Osteocyte (in vitro differentiated cells): ENCODE data around the gene NDUFB6. TPM values are rescaled to one million over a fixed set of nuclear protein-coding genes. Genes with fewer than 3 reads are reported as not detected.
"Not testable (repeated sequence)": the region's sequence is repeated elsewhere in the genome, so short reads cannot be mapped to it uniquely, and the experiment has no call there.

Experiments used
- DNase-seq: peaks from one replicate; pipeline ENCODE4 v3.0.0; 2021; ENCODE audit warnings: mixed read lengths; ENCODE audit not compliant: unreplicated experiment; ENCODE audit errors: extremely low spot score
- H3K27ac Mint-ChIP-seq: one replicate; pipeline ENCODE4 v1.8.0; 2021; ENCODE audit warnings: mild to moderate bottlenecking, mixed read lengths; ENCODE audit not compliant: unreplicated experiment
- H3K27me3 Mint-ChIP-seq: one replicate; pipeline ENCODE4 v1.8.0; 2021; ENCODE audit warnings: mixed read lengths; ENCODE audit not compliant: unreplicated experiment
- H3K36me3 Mint-ChIP-seq: one replicate; pipeline ENCODE4 v1.8.0; 2021; ENCODE audit warnings: mixed read lengths; ENCODE audit not compliant: unreplicated experiment
- H3K4me1 Mint-ChIP-seq: one replicate; pipeline ENCODE4 v1.8.0; 2021; ENCODE audit warnings: mixed read lengths; ENCODE audit not compliant: unreplicated experiment
- H3K4me3 Mint-ChIP-seq: one replicate; pipeline ENCODE4 v1.8.0; 2021; ENCODE audit warnings: mild to moderate bottlenecking, moderate library complexity, mixed read lengths; ENCODE audit not compliant: unreplicated experiment
- H3K9me3 Mint-ChIP-seq: one replicate; pipeline ENCODE4 v1.8.0; 2021; ENCODE audit warnings: mixed read lengths; ENCODE audit not compliant: unreplicated experiment
- total RNA-seq: library from RNA; stranded (reverse); gene quantifications from 2 replicates; pipeline ENCODE4 v1.2.1, GENCODE V29; 2021
- TF ChIP-seq, protein P1 (sequence below): fragments of 200-600 bp; sonication (generic); IDR thresholded peaks from 2 replicates; pipeline ENCODE4 v1.5.0; 2021; ENCODE audit warnings: antibody characterized with exemption, mild to moderate bottlenecking, moderate library complexity

The NDUFB6 gene
- total RNA-seq, 1 donor from 2014 or later: 47.6 TPM

DNA sequence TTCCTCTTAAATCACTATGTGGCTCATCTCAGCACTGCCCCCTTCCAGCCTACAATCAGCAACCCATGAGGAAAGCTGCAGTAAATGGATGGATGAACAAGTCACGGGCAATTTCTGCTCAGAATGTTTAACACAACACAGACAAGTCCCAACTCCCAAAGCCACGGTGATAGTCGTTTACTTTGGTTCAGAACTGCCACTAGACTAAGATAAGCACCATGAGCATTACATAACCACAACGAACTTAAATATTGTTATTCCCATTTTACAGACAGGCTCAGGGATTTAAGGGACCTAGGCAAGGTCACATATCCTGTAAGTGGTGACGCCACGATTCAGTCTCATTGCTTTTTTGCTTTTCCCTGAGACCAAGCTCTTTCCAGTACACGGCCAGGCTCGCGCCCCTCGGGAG, 22.8 kb downstream of the NDUFB6 start:
- Mint-ChIP-seq H3K27me3 (no peaks in the 10 kb centered on the region), H3K4me1 (peaks cover 33% of the 10 kb centered on the region), H3K36me3 (peaks cover 15% of the 10 kb centered on the region), H3K27ac (peak overlapping the region; percentile 82), H3K9me3 (no peaks in the 10 kb centered on the region), H3K4me3 (peak overlapping the region; percentile 92)
- TF ChIP-seq, protein P1, sequence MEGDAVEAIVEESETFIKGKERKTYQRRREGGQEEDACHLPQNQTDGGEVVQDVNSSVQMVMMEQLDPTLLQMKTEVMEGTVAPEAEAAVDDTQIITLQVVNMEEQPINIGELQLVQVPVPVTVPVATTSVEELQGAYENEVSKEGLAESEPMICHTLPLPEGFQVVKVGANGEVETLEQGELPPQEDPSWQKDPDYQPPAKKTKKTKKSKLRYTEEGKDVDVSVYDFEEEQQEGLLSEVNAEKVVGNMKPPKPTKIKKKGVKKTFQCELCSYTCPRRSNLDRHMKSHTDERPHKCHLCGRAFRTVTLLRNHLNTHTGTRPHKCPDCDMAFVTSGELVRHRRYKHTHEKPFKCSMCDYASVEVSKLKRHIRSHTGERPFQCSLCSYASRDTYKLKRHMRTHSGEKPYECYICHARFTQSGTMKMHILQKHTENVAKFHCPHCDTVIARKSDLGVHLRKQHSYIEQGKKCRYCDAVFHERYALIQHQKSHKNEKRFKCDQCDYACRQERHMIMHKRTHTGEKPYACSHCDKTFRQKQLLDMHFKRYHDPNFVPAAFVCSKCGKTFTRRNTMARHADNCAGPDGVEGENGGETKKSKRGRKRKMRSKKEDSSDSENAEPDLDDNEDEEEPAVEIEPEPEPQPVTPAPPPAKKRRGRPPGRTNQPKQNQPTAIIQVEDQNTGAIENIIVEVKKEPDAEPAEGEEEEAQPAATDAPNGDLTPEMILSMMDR: peak; percentile 25
- no peak for DNase-seq

DNA sequence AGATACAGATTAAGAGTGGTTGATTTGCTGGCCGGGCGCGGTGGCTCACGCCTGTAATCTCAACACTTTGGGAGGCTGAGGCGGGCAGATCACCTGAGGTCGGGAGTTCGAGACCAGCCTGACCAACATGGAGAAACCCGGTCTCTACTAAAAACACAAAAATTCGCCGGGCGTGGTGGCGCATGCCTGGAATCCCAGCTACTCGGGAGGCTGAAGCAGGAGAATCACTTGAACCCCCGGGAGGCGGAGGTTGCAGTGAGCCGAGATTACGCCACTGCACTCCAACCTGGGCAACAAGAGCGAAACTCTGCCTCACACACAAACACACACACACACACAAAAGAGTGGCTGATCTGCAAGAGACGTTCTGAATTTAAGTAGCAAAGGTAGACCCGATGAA, 24.7 kb downstream of the NDUFB6 start:
- H3K27me3 Mint-ChIP-seq, DNase-seq, H3K27ac Mint-ChIP-seq, H3K9me3 Mint-ChIP-seq, H3K4me3 Mint-ChIP-seq: not testable (repeated sequence)
- peaks cover 27% of the 10 kb centered on the region for H3K4me1 Mint-ChIP-seq
- H3K36me3 Mint-ChIP-seq: peaks cover 23% of the 10 kb centered on the region

DNA sequence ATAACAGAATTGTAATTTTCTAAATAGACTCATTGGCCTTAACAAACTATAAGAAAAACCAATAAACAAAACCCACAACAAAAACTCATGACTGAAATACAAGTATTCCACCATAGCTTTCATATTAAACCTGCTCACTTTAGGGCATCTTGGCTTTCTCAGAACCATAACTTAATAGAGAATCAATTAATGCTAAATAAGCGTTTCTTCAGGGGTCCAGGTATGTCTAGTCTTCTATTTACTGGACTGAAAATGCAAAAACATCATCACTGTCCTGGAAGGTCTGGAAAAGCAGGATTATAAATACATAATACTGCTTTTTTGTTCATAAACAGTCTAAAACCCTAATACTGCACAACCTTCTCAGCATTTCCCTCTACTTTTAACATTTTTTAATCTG, 27.1 kb downstream of the NDUFB6 start:
- Mint-ChIP-seq H3K4me3 (no peak overlapping the region), H3K27me3 (no peaks in the 10 kb centered on the region), H3K36me3 (peaks cover 41% of the 10 kb centered on the region), H3K27ac (no peak overlapping the region), H3K4me1 (peaks cover 25% of the 10 kb centered on the region), H3K9me3 (no peaks in the 10 kb centered on the region)
- TF ChIP-seq, protein P1: no peak
- DNase-seq: no peak

DNA sequence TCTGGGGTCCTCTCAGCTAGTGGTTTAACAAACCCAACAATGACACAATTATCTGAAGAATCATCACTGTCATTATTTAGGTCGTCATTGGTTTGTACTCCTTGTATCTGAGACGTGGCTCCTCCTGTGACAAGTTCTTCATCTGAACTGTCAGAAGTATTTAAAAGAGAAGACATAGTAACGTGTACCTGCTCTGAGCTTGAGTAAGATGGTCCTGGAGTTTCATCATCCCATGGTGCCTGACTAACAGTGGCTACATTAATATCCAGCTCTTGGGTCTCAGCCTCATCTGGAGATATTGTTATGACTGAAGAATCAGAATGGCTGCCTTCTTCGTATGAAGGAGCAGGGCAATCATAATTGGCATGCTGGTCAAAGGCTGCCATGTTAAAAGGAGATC, 29.9 kb downstream of the NDUFB6 start:
- DNase-seq: no peak
- H3K4me3 Mint-ChIP-seq: no peak overlapping the region
- peaks cover 8% of the 10 kb centered on the region for H3K4me1 Mint-ChIP-seq
- H3K27me3 Mint-ChIP-seq: no peaks in the 10 kb centered on the region
- TF ChIP-seq, protein P1: no peak
- H3K27ac Mint-ChIP-seq: no peak overlapping the region
- H3K9me3 Mint-ChIP-seq: no peaks in the 10 kb centered on the region
- H3K36me3 Mint-ChIP-seq: peaks cover 38% of the 10 kb centered on the region

DNA sequence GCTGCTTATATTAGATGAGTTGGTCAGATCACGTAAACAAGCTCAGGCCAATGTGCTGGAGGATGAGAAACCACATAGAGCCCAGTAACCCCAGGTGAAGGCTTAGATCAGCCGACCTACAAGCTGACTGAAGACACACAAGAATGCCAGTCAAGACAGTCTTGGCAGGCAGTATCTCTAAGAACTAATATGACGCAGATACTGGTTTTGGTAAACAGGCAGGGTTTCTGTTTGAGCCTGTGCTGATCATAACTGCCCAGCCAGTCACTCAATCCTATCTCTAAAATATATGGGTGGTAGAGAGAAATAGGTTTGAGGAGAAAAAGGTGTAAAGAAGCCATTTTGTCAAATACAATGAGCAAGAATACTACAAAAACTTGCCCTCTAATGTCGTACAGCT, 39.1 kb downstream of the NDUFB6 start:
- Mint-ChIP-seq H3K4me1 (no peaks in the 10 kb centered on the region), H3K36me3 (peaks cover 14% of the 10 kb centered on the region), H3K4me3 (no peak overlapping the region), H3K9me3 (peaks cover 13% of the 10 kb centered on the region), H3K27ac (no peak overlapping the region), H3K27me3 (no peaks in the 10 kb centered on the region)
- TF ChIP-seq, protein P1: no peak
- no peak for DNase-seq

DNA sequence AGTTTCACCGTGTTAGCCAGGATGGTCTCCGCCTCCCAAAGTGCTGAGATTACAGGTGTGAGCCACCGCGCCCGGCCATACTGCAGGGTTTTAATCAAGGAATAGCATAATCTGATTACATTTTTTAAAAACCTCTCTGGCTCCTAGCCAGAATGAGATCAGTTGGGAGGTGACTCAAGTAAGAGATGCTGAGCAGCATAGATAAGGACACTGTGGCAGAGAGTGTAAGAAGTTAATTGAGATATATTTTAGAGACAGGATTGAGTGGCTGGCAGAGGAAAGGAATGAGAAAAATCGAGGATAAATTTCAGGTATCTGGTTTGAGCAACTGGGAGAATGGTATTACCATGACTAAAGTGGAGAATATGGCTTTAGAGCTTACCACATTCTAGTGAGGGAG, 39.6 kb downstream of the NDUFB6 start:
- TF ChIP-seq, protein P1: no peak
- Mint-ChIP-seq H3K27me3 (no peaks in the 10 kb centered on the region), H3K4me1 (peaks cover 1% of the 10 kb centered on the region), H3K27ac (no peak overlapping the region), H3K36me3 (peaks cover 14% of the 10 kb centered on the region), H3K9me3 (peaks cover 13% of the 10 kb centered on the region), H3K4me3 (no peak overlapping the region)
- DNase-seq: no peak
